CD4-positive, CD25-positive, alpha-beta regulatory T cell (primary cell): ENCODE measurements around the gene TSEN15. TPM values are rescaled to one million over a fixed set of nuclear protein-coding genes. Genes with fewer than 3 reads are reported as not detected.

Source experiments
- ATAC-seq, 2 donors: fragments of 150-1000 bp; cut with Tn5 transposase; one replicate each; pipeline ENCODE4 v1.10.0; 2021; ENCODE audit warnings: low read depth in 2 of 2, moderate number of reproducible peaks in 2 of 2, moderate library complexity in 1 of 2
- DNase-seq, 3 donors: peaks; one replicate each; pipeline versions ENCODE4 v3.0.0 to v3.0.0-alpha.2; 2012 to 2022; ENCODE audit warnings: mixed read lengths in 1 of 3
- H3K27ac ChIP-seq: one replicate; pipeline ENCODE4 v1.7.0; 2013; ENCODE audit warnings: mild to moderate bottlenecking, low read length; ENCODE audit not compliant: insufficient read depth, poor library complexity, severe bottlenecking
- H3K27me3 ChIP-seq: one replicate; pipeline ENCODE4 v1.7.0; 2013; ENCODE audit warnings: low read length; ENCODE audit not compliant: control insufficient read depth, insufficient read depth
- H3K36me3 ChIP-seq: one replicate; pipeline ENCODE4 v1.7.0; 2013; ENCODE audit warnings: mild to moderate bottlenecking, low read length, moderate library complexity; ENCODE audit not compliant: control insufficient read depth, insufficient read depth
- H3K4me1 ChIP-seq: 2 replicates; pipeline ENCODE4 v1.7.0; 2013; ENCODE audit warnings: mild to moderate bottlenecking, low read length; ENCODE audit not compliant: insufficient read depth, control insufficient read depth, poor library complexity, severe bottlenecking
- H3K4me3 ChIP-seq: one replicate; pipeline ENCODE4 v1.7.0; 2013; ENCODE audit warnings: low read depth, mild to moderate bottlenecking, low read length, moderate library complexity
- H3K9me3 ChIP-seq, 2 experiments: 1 replicate in 1 of 2; 2 replicates in 1 of 2; pipeline ENCODE4 v1.7.0; 2013; ENCODE audit warnings: low read length in 2 of 2, mild to moderate bottlenecking in 1 of 2, moderate library complexity in 1 of 2; ENCODE audit not compliant: control insufficient read depth in 2 of 2
- H3K27ac Mint-ChIP-seq, 3 donors: one replicate each; pipeline ENCODE4 v1.8.0; 2020 to 2022; ENCODE audit warnings: mild to moderate bottlenecking in 3 of 3, mixed read lengths in 3 of 3, moderate library complexity in 2 of 3
- H3K27me3 Mint-ChIP-seq: one replicate; pipeline ENCODE4 v1.8.0; 2022; ENCODE audit warnings: mild to moderate bottlenecking, mixed read lengths
- H3K36me3 Mint-ChIP-seq: one replicate; pipeline ENCODE4 v1.8.0; 2020; ENCODE audit warnings: mixed read lengths
- H3K4me1 Mint-ChIP-seq, 4 donors: one replicate each; pipeline ENCODE4 v1.8.0; 2020 to 2022; ENCODE audit warnings: mixed read lengths in 4 of 4, mild to moderate bottlenecking in 1 of 4
- H3K4me3 Mint-ChIP-seq, 4 donors: one replicate each; pipeline ENCODE4 v1.8.0; 2020 to 2022; ENCODE audit warnings: mild to moderate bottlenecking in 4 of 4, mixed read lengths in 4 of 4, moderate library complexity in 3 of 4
- H3K9me3 Mint-ChIP-seq, 7 donors: one replicate each; pipeline ENCODE4 v1.8.0; 2020 to 2022; ENCODE audit warnings: mixed read lengths in 7 of 7, mild to moderate bottlenecking in 3 of 7, moderate library complexity in 2 of 7
- polyA plus RNA-seq, 4 donors: library from polyadenylated mRNA; unstranded; fragments of 300-500 nt; fragmentation: Illumina TruSeq; gene quantifications; one replicate each; pipeline ENCODE4 v1.2.3, GENCODE V29; 2021
- total RNA-seq: library from RNA; stranded (reverse); gene quantifications from one replicate; pipeline ENCODE4 v1.2.3, GENCODE V29; 2022

The TSEN15 gene
- total and polyA plus RNA-seq, 5 donors from 2014 or later = 24.0 to 65.3 (median 47.5) TPM

DNA sequence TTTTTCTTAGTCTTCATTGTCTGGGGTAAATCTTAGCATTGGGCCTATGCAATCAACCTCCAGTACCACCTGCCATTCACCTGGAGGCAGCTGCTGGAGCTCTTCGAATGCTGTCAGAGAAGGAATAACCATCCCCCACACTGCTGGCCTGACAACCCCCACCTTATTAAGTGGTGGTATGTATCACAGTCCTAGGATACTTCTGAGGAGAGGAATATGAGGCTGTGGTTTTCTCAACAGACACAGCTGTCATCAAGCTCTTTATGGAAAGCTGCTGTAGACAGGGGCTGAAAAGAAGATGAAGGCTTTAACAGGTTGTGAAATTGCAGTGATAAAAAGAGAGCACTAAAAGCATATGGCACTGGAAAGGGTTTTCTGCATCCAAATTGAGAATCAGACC is 61.7 kb downstream of the TSEN15 start:
- Mint-ChIP-seq H3K27ac (no peak overlapping the region), H3K4me3 (no peak overlapping the region), H3K9me3 (peaks cover 0 to 3% (median 1%) of the 10 kb centered on the region in 7 donors), H3K36me3 (no peaks in the 10 kb centered on the region), H3K27me3 (no peaks in the 10 kb centered on the region), H3K4me1 (peaks cover 0 to 3% (median 1%) of the 10 kb centered on the region in 4 donors)
- Histone ChIP-seq H3K9me3 (no peaks in the 10 kb centered on the region), H3K27me3 (no peaks in the 10 kb centered on the region), H3K27ac (no peak overlapping the region), H3K36me3 (no peaks in the 10 kb centered on the region), H3K4me3 (no peak overlapping the region), H3K4me1 (no peaks in the 10 kb centered on the region)
- DNase-seq (no peak), ATAC-seq (no peak)

- Histone ChIP-seq H3K27me3 (no peaks in the 10 kb centered on the region), H3K4me1 (no peaks in the 10 kb centered on the region), H3K27ac (no peak overlapping the region), H3K9me3 (no peaks in the 10 kb centered on the region), H3K36me3 (no peaks in the 10 kb centered on the region), H3K4me3 (no peak overlapping the region)
- H3K4me1 Mint-ChIP-seq = peaks cover 0 to 3% (median 1%) of the 10 kb centered on the region in 4 donors
- H3K27ac Mint-ChIP-seq = no peak overlapping the region
- H3K36me3 Mint-ChIP-seq = no peaks in the 10 kb centered on the region
- peaks cover 0 to 3% (median 0%) of the 10 kb centered on the region in 7 donors for H3K9me3 Mint-ChIP-seq
- H3K27me3 Mint-ChIP-seq = no peaks in the 10 kb centered on the region
- DNase-seq = peak in 1 of 3 donors; percentile 3
- no peak overlapping the region for H3K4me3 Mint-ChIP-seq
- no peak for ATAC-seq
Observed at GRCh38 chr1:184114818-184115398, 63.4 kb downstream of the TSEN15 start.

- no peaks in the 10 kb centered on the region for H3K27me3 ChIP-seq
- peaks cover 6% of the 10 kb centered on the region for H3K36me3 Mint-ChIP-seq
- H3K27ac Mint-ChIP-seq = no peak overlapping the region
- peaks cover 0 to 3% (median 0%) of the 10 kb centered on the region in 7 donors for H3K9me3 Mint-ChIP-seq
- no peak overlapping the region for H3K27ac ChIP-seq
- H3K9me3 ChIP-seq = no peaks in the 10 kb centered on the region
- H3K4me3 ChIP-seq = no peak overlapping the region
- ATAC-seq = no peak
- H3K4me1 Mint-ChIP-seq = no peaks in the 10 kb centered on the region
- no peak for DNase-seq
- no peak overlapping the region for H3K4me3 Mint-ChIP-seq
- H3K36me3 ChIP-seq = no peaks in the 10 kb centered on the region
- no peaks in the 10 kb centered on the region for H3K27me3 Mint-ChIP-seq
- H3K4me1 ChIP-seq = no peaks in the 10 kb centered on the region
Observed at GRCh38 chr1:184116287-184116686, 64.8 kb downstream of the TSEN15 start.

DNA sequence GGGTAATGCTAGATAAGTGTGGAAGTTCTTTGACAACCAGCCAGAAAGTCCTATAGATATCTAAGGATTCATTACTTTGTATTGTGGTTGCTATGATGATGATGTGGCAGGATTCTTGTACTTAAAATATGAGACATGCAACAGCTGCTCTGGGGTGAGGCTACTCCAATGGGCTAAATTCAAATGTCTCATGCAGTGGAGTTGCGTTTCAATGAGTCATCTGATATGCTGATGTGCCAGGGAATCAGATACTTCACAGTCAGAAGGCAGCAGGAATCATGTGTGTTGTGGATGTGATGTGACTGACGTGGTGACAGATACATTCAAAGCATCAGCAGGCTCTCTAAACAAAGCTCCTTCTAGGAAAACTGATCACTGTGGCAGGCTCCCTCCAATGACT is 66.5 kb downstream of the TSEN15 start:
- Histone ChIP-seq H3K4me3 (no peak overlapping the region), H3K27me3 (no peaks in the 10 kb centered on the region), H3K27ac (no peak overlapping the region), H3K36me3 (no peaks in the 10 kb centered on the region), H3K4me1 (no peaks in the 10 kb centered on the region), H3K9me3 (no peaks in the 10 kb centered on the region)
- no peaks in the 10 kb centered on the region for H3K4me1 Mint-ChIP-seq
- no peaks in the 10 kb centered on the region for H3K27me3 Mint-ChIP-seq
- H3K9me3 Mint-ChIP-seq = peaks cover 0 to 5% (median 0%) of the 10 kb centered on the region in 7 donors
- no peak for DNase-seq
- H3K4me3 Mint-ChIP-seq = no peak overlapping the region
- peaks cover 15% of the 10 kb centered on the region for H3K36me3 Mint-ChIP-seq
- no peak for ATAC-seq
- no peak overlapping the region for H3K27ac Mint-ChIP-seq

Other genes starting within 250 kb of the TSEN15 start
- gene RGL1, start 246.6 kb upstream of the TSEN15 start, total RNA-seq = 1.4 TPM
- gene RGL1, start 246.6 kb upstream of the TSEN15 start, polyA plus RNA-seq = 1 to 10 TPM; 1.8 to 2.8 (median 2.0) TPM
- gene COLGALT2, start 14.0 kb upstream of the TSEN15 start, total RNA-seq = 0.39 TPM
- under 1 TPM in 1 of 4 donors, not detected in 3; 0.40 TPM for gene COLGALT2, start 14.0 kb upstream of the TSEN15 start, polyA plus RNA-seq